ENCODE results near the gene AKT2. TPM values are rescaled to one million over a fixed set of nuclear protein-coding genes. Genes with fewer than 3 reads are reported as not detected.

AKT2 gene
- total RNA-seq, 1 donor from 2014 or later = 105 TPM

DNA sequence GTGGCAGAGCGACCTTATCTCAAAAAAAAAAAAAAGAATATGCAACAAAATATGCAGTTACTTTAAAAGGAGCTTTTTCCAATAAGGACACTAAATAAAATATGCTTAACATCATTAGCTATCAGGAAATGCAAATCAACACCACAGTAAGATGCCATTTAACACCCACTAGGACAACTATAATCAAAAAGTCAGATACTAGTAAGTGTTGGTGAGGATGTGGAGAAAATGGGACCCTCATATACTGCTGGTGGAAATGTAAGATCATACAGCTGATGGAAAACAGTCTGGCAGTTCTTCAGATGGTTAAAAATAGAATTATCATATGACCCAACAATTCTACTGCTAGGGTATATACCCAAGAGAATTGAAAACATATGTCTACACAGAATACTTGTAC, 24.5 kb upstream of the AKT2 start:
- no peaks in the 10 kb centered on the region for H3K4me1 ChIP-seq
- TF ChIP-seq POLR2AphosphoS5 (IDR thresholded peaks at IDR 0.05; ENCODE audit: insufficient read depth in 1 of 2, low read depth in 1 of 2) = no peak
- TF ChIP-seq POLR2A (IDR thresholded peaks at IDR 0.05) = no peak
- TF ChIP-seq, protein P1, sequence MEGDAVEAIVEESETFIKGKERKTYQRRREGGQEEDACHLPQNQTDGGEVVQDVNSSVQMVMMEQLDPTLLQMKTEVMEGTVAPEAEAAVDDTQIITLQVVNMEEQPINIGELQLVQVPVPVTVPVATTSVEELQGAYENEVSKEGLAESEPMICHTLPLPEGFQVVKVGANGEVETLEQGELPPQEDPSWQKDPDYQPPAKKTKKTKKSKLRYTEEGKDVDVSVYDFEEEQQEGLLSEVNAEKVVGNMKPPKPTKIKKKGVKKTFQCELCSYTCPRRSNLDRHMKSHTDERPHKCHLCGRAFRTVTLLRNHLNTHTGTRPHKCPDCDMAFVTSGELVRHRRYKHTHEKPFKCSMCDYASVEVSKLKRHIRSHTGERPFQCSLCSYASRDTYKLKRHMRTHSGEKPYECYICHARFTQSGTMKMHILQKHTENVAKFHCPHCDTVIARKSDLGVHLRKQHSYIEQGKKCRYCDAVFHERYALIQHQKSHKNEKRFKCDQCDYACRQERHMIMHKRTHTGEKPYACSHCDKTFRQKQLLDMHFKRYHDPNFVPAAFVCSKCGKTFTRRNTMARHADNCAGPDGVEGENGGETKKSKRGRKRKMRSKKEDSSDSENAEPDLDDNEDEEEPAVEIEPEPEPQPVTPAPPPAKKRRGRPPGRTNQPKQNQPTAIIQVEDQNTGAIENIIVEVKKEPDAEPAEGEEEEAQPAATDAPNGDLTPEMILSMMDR (IDR thresholded peaks at IDR 0.05) = no peak
- no peaks in the 10 kb centered on the region for H3K9me3 ChIP-seq
- no peak overlapping the region for H3K4me3 ChIP-seq
- no peaks in the 10 kb centered on the region for H3K27me3 ChIP-seq
- no peak overlapping the region for H3K27ac ChIP-seq
- intact Hi-C loops (cut with DNase I) = no loop called here
- no peak for DNase-seq (ENCODE audit: extremely low spot score in 2 of 2)
- H3K36me3 ChIP-seq = no peaks in the 10 kb centered on the region

DNA sequence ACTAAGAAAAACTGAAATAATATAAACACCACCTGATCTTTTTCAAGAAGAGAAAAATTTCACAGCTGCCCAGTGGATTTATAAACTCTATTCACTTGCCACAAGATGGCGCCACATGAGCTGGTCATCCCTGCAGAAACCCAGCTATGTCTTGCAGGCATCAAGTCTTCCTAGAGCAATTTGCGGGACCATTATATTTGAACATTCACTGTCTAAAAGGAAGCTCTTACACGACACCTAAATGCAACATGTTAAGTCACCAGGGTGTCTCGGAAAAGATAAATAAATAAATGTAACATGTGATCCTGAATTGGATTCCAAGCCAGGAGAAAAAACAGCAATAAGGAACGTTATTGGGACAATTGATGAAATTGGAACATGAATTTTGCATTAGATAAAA, 20.3 kb upstream of the AKT2 start:
- DNase-seq (ENCODE audit: extremely low spot score in 2 of 2) = no peak
- TF ChIP-seq POLR2AphosphoS5 (IDR thresholded peaks at IDR 0.05; ENCODE audit: insufficient read depth in 1 of 2, low read depth in 1 of 2) (peak in 1 of 2 donors; percentile 54), POLR2A (IDR thresholded peaks at IDR 0.05) (no peak)
- TF ChIP-seq, protein P1 (IDR thresholded peaks at IDR 0.05) = peak; percentile 51 to 66 (median 60)
- intact Hi-C loops (cut with DNase I) = no loop called here
- Histone ChIP-seq H3K4me3 (no peak overlapping the region), H3K4me1 (no peaks in the 10 kb centered on the region), H3K36me3 (no peaks in the 10 kb centered on the region), H3K27me3 (no peaks in the 10 kb centered on the region), H3K9me3 (no peaks in the 10 kb centered on the region), H3K27ac (no peak overlapping the region)

DNA sequence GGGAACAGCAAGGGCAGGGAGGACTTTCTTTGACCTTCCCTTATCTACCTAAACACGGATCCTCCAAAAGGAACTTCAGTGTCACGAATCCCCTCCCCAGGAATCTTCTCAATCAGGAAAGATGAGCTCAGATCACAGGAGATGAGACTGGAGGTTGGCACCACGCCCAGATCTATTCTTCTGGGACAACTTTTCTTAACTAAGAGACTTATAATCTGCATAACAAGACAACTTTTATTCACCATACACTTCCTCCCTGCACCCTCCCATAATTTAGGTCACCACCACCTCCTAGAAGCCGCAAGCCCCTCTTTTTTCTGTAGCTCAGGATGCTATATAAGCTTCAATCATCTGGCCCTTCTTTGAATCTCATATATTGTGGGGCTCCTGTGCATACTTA, 19.2 kb upstream of the AKT2 start:
- no peak for DNase-seq (ENCODE audit: extremely low spot score in 2 of 2)
- H3K27ac ChIP-seq = no peak overlapping the region
- intact Hi-C loops (cut with DNase I) = no loop called here
- H3K4me1 ChIP-seq = no peaks in the 10 kb centered on the region
- no peaks in the 10 kb centered on the region for H3K27me3 ChIP-seq
- TF ChIP-seq, protein P1 (IDR thresholded peaks at IDR 0.05) = no peak
- no peaks in the 10 kb centered on the region for H3K36me3 ChIP-seq
- no peaks in the 10 kb centered on the region for H3K9me3 ChIP-seq
- no peak overlapping the region for H3K4me3 ChIP-seq

DNA sequence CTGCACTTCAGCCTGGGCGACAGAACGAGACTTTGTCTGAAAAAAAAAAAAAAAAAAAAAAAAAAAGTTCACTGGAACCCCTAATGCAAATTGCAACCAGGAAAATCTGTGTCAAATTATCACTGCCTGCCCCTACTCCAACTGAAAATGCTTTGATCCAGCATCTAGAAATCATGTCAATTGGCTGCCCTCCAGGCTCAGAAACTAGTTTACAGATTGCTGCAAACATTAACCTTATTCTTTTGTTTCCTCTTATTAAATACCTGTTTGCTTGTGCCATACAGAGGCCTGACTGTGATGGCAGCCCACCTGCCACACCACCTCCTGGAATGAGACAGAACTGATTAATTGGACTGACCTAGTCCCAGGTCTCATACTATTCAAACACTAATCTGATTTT, 18.6 kb upstream of the AKT2 start:
- Histone ChIP-seq H3K4me1 (no peaks in the 10 kb centered on the region), H3K36me3 (no peaks in the 10 kb centered on the region), H3K27me3 (no peaks in the 10 kb centered on the region), H3K9me3 (no peaks in the 10 kb centered on the region), H3K27ac (no peak overlapping the region), H3K4me3 (no peak overlapping the region)
- TF ChIP-seq POLR2A (IDR thresholded peaks at IDR 0.05) (no peak), POLR2AphosphoS5 (IDR thresholded peaks at IDR 0.05; ENCODE audit: insufficient read depth in 1 of 2, low read depth in 1 of 2) (no peak)
- TF ChIP-seq, protein P1 (IDR thresholded peaks at IDR 0.05) = no peak
- intact Hi-C loops (cut with DNase I) = no loop called here
- DNase-seq (ENCODE audit: extremely low spot score in 2 of 2) = no peak

DNA sequence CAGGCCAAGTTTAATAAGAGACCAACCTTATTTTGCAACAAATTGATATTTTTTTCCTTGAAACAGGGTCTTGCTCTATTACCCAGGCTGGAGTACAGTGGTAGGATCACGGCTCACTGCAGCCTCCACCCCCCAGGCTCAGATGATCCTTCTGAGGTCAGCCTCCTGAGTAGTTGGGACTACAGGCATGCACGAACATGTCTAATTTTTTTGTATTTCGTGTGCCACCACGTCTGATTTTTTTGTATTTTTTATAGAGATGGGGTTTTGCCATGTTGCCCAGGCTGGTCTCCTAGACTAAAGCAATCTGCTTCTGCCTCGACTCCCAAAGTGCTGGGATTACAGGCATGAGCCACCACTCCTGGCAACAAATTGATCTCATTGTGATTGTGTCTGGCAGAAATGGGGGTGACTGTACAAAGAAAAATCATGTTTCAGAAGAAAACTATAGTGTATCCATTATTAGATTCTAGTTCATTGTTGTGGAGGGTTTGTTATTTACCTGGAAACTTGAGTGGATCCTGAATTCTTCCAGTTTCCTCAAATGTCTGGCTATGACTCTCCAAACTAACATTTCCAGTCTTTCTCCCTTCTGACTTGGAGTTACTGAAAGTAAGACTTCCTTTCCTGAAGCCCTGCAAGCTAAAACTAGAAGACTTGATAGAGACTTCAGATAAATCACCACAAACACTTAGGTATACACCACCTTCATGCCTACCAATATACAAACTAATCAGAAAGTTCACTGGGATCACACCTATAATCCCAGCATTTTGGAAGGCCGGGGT, 17.3 kb upstream of the AKT2 start:
- Histone ChIP-seq H3K4me1 (no peaks in the 10 kb centered on the region), H3K36me3 (no peaks in the 10 kb centered on the region), H3K4me3 (no peak overlapping the region), H3K27me3 (no peaks in the 10 kb centered on the region), H3K9me3 (no peaks in the 10 kb centered on the region), H3K27ac (peak overlapping the region; percentile 50)
- TF ChIP-seq, protein P1 (IDR thresholded peaks at IDR 0.05) = no peak
- TF ChIP-seq POLR2AphosphoS5 (IDR thresholded peaks at IDR 0.05; ENCODE audit: insufficient read depth in 1 of 2, low read depth in 1 of 2) (no peak), POLR2A (IDR thresholded peaks at IDR 0.05) (no peak)
- DNase-seq (ENCODE audit: extremely low spot score in 2 of 2) = no peak
- intact Hi-C loops (cut with DNase I) = no loop called here

Data from vagina (tissue), 2 donors.